ENCODE measurements around the gene CDR2. TPM values are rescaled to one million over a fixed set of nuclear protein-coding genes. Genes with fewer than 3 reads are reported as not detected.
A peak's percentile ranks its signal among the peaks of the same experiment; 100 is the strongest.

Gene CDR2
- total and polyA plus RNA-seq, 2 of the 13 experiments (the other 11 are each of a cell fraction or from before 2014, with no cell fraction given): 59.0 to 78.9 TPM

DNA sequence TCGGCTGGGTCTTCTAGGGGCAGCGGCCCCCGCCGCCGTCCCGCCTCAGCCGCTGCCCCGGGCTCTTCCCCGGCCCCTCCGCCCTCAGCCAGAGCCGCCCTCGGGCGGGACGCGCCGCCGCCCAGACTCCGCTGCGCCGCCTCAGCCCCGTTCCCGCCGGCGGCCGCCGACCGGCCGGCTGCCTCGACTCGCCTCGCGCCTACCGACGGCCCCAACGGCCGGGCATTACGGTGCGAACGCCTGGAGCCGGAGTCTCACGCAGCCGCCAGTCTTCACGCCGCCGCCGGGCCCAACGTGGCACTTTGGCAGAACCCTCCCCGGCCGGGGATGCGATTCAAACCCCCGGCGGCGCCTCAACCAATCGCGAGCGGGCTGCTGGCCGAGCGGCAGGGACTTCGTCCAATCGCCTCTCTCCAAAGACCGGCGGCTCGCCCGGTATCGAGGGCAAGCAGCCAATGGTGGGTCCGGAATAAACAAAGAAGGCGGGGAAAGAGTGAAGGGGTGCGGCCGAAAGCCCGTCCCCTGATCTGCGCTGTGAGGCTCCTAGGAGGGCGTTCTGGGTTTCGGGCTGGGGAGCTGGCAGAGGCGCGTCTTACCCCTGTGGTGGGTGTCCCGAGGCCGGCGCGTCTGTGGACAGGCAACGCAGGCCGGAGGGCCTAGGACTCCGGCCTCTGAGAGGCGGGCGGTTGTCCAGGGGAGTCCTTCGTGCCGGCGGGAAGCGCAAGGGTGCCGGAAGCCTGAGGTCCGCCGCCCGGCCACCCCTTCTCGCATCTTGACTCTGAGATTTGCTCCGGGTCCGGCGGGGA, at the start of gene CDR2 (continued):
- TF ChIP-seq, protein P1, sequence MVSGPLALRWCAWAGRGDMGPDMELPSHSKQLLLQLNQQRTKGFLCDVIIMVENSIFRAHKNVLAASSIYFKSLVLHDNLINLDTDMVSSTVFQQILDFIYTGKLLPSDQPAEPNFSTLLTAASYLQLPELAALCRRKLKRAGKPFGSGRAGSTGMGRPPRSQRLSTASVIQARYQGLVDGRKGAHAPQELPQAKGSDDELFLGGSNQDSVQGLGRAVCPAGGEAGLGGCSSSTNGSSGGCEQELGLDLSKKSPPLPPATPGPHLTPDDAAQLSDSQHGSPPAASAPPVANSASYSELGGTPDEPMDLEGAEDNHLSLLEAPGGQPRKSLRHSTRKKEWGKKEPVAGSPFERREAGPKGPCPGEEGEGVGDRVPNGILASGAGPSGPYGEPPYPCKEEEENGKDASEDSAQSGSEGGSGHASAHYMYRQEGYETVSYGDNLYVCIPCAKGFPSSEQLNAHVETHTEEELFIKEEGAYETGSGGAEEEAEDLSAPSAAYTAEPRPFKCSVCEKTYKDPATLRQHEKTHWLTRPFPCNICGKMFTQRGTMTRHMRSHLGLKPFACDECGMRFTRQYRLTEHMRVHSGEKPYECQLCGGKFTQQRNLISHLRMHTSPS (CRISPR knock-in tag; IDR thresholded peaks at IDR 0.05; ENCODE audit: low read depth): peak; percentile 69; the same call in 1 of the 2 replicates
- TF ChIP-seq HOXA9 (CRISPR knock-in tag; IDR thresholded peaks at IDR 0.05; ENCODE audit: borderline replicate concordance) (no peak), ZNF350 (CRISPR knock-in tag; IDR thresholded peaks at IDR 0.05; ENCODE audit: borderline replicate concordance, low read depth) (peak; percentile 81; the same call in 1 of the 2 replicates), ZNF530 (CRISPR knock-in tag; IDR thresholded peaks at IDR 0.05; ENCODE audit: low read depth) (no peak), FOXK2 (IDR thresholded peaks at IDR 0.05) (peak; percentile 77; the same call in 1 of the 2 replicates), ESRRA (CRISPR knock-in tag; IDR thresholded peaks at IDR 0.05; ENCODE audit: low read depth) (peak; percentile 9; the same call in 1 of the 2 replicates), ZNF124 (CRISPR knock-in tag; IDR thresholded peaks at IDR 0.05) (peak; percentile 88; the same call in 1 of the 2 replicates), YY1 (IDR thresholded peaks at IDR 0.05; ENCODE audit: insufficient read depth, insufficient replicate concordance, low read depth, low read length) (peak; percentile 13), REPIN1 (CRISPR knock-in tag; IDR thresholded peaks at IDR 0.05; ENCODE audit: borderline replicate concordance, low read depth) (no peak), CREM (IDR thresholded peaks at IDR 0.05) (peak; percentile 67), CREM (CRISPR knock-in tag; IDR thresholded peaks at IDR 0.05) (no peak), AHR (CRISPR knock-in tag; IDR thresholded peaks at IDR 0.05) (no peak), ZNF564 (CRISPR knock-in tag; IDR thresholded peaks at IDR 0.05) (no peak; the same call in 1 of the 2 replicates), ZNF543 (CRISPR knock-in tag; IDR thresholded peaks at IDR 0.05) (peak; percentile 94), ZNF720 (CRISPR knock-in tag; IDR thresholded peaks at IDR 0.05) (no peak)
- TF ChIP-seq, protein P2, sequence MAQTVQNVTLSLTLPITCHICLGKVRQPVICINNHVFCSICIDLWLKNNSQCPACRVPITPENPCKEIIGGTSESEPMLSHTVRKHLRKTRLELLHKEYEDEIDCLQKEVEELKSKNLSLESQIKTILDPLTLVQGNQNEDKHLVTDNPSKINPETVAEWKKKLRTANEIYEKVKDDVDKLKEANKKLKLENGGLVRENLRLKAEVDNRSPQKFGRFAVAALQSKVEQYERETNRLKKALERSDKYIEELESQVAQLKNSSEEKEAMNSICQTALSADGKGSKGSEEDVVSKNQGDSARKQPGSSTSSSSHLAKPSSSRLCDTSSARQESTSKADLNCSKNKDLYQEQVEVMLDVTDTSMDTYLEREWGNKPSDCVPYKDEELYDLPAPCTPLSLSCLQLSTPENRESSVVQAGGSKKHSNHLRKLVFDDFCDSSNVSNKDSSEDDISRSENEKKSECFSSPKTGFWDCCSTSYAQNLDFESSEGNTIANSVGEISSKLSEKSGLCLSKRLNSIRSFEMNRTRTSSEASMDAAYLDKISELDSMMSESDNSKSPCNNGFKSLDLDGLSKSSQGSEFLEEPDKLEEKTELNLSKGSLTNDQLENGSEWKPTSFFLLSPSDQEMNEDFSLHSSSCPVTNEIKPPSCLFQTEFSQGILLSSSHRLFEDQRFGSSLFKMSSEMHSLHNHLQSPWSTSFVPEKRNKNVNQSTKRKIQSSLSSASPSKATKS (CRISPR knock-in tag; IDR thresholded peaks at IDR 0.05): no peak
- TF ChIP-seq, protein P3, sequence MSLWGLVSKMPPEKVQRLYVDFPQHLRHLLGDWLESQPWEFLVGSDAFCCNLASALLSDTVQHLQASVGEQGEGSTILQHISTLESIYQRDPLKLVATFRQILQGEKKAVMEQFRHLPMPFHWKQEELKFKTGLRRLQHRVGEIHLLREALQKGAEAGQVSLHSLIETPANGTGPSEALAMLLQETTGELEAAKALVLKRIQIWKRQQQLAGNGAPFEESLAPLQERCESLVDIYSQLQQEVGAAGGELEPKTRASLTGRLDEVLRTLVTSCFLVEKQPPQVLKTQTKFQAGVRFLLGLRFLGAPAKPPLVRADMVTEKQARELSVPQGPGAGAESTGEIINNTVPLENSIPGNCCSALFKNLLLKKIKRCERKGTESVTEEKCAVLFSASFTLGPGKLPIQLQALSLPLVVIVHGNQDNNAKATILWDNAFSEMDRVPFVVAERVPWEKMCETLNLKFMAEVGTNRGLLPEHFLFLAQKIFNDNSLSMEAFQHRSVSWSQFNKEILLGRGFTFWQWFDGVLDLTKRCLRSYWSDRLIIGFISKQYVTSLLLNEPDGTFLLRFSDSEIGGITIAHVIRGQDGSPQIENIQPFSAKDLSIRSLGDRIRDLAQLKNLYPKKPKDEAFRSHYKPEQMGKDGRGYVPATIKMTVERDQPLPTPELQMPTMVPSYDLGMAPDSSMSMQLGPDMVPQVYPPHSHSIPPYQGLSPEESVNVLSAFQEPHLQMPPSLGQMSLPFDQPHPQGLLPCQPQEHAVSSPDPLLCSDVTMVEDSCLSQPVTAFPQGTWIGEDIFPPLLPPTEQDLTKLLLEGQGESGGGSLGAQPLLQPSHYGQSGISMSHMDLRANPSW (CRISPR knock-in tag; IDR thresholded peaks at IDR 0.05; ENCODE audit: borderline replicate concordance): peak; percentile 94; the same call in 1 of the 2 replicates
- TF ChIP-seq, protein P4, sequence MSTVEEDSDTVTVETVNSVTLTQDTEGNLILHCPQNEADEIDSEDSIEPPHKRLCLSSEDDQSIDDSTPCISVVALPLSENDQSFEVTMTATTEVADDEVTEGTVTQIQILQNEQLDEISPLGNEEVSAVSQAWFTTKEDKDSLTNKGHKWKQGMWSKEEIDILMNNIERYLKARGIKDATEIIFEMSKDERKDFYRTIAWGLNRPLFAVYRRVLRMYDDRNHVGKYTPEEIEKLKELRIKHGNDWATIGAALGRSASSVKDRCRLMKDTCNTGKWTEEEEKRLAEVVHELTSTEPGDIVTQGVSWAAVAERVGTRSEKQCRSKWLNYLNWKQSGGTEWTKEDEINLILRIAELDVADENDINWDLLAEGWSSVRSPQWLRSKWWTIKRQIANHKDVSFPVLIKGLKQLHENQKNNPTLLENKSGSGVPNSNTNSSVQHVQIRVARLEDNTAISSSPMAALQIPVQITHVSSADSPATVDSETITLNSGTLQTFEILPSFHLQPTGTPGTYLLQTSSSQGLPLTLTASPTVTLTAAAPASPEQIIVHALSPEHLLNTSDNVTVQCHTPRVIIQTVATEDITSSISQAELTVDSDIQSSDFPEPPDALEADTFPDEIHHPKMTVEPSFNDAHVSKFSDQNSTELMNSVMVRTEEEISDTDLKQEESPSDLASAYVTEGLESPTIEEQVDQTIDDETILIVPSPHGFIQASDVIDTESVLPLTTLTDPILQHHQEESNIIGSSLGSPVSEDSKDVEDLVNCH (CRISPR knock-in tag; IDR thresholded peaks at IDR 0.05): no peak
- TF ChIP-seq, protein P5, sequence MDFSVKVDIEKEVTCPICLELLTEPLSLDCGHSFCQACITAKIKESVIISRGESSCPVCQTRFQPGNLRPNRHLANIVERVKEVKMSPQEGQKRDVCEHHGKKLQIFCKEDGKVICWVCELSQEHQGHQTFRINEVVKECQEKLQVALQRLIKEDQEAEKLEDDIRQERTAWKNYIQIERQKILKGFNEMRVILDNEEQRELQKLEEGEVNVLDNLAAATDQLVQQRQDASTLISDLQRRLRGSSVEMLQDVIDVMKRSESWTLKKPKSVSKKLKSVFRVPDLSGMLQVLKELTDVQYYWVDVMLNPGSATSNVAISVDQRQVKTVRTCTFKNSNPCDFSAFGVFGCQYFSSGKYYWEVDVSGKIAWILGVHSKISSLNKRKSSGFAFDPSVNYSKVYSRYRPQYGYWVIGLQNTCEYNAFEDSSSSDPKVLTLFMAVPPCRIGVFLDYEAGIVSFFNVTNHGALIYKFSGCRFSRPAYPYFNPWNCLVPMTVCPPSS (IDR thresholded peaks at IDR 0.05): no peak

Measured in HepG2 (cell line).